ENCODE results near the gene CD8B2.

DNA sequence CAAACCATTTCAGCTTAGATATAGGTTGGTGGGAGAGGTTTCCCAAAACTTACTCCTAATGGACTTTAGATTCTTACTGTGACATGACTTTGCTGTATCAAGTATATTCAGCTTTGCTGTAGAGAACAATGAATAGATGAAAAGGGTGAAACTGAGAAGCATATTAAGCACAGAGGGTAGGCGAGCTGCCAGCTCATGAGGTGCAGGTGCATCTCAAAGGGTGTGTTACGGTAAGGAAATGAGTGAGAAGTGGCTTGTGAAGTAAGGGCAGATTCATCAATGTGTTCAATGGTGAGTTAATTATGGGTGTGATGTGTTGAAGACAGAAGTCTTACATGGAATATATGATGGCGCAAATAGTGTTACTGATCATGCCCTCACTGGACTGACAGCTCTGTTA is 49.3 kb downstream of the CD8B2 start:
- TF ChIP-seq, protein P1, sequence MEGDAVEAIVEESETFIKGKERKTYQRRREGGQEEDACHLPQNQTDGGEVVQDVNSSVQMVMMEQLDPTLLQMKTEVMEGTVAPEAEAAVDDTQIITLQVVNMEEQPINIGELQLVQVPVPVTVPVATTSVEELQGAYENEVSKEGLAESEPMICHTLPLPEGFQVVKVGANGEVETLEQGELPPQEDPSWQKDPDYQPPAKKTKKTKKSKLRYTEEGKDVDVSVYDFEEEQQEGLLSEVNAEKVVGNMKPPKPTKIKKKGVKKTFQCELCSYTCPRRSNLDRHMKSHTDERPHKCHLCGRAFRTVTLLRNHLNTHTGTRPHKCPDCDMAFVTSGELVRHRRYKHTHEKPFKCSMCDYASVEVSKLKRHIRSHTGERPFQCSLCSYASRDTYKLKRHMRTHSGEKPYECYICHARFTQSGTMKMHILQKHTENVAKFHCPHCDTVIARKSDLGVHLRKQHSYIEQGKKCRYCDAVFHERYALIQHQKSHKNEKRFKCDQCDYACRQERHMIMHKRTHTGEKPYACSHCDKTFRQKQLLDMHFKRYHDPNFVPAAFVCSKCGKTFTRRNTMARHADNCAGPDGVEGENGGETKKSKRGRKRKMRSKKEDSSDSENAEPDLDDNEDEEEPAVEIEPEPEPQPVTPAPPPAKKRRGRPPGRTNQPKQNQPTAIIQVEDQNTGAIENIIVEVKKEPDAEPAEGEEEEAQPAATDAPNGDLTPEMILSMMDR (IDR thresholded peaks at IDR 0.05; ENCODE audit: low read length), result no peak
- TF ChIP-seq EZH2 (IDR thresholded peaks at IDR 0.05; ENCODE audit: borderline replicate concordance, low read length), result no peak
